Measurements from ENCODE around the gene ME2.

Gene ME2

GRCh38 chr18:50973367-50974126 is 94.6 kb downstream of the ME2 start:
- DNase-seq (ENCODE audit: low spot score): no peak
- no peak overlapping the region for H3K27ac ChIP-seq
- TF ChIP-seq CTCF (IDR thresholded peaks at IDR 0.05): no peak
- H3K4me3 ChIP-seq: no peak overlapping the region

- no peak for DNase-seq (ENCODE audit: low spot score)
- no peak overlapping the region for H3K27ac ChIP-seq
- H3K4me3 ChIP-seq: no peak overlapping the region
- no peak for TF ChIP-seq CTCF (IDR thresholded peaks at IDR 0.05)
These were observed 98.3 kb downstream of the ME2 start for GRCh38 chr18:50977037-50977760.

DNA sequence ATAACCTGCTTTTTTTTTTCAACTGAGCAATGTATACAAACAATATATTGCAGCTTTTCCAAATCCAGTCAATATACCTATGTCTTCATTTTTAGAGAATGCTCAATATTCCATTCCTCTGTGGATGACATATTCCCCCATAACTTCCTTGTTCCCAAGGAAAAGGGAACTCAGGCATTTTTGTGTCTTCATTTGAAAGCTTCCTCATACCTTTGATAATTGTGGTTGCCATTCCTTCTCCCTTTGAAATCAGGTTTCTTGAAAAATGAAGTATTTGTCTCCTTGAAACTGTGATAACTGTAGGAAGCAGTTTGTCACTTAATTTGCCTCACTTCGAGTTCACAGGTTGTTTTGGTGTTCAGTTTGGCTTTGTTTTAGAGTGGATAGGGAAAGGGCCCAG is 102.5 kb downstream of the ME2 start:
- H3K27ac ChIP-seq: no peak overlapping the region

DNA sequence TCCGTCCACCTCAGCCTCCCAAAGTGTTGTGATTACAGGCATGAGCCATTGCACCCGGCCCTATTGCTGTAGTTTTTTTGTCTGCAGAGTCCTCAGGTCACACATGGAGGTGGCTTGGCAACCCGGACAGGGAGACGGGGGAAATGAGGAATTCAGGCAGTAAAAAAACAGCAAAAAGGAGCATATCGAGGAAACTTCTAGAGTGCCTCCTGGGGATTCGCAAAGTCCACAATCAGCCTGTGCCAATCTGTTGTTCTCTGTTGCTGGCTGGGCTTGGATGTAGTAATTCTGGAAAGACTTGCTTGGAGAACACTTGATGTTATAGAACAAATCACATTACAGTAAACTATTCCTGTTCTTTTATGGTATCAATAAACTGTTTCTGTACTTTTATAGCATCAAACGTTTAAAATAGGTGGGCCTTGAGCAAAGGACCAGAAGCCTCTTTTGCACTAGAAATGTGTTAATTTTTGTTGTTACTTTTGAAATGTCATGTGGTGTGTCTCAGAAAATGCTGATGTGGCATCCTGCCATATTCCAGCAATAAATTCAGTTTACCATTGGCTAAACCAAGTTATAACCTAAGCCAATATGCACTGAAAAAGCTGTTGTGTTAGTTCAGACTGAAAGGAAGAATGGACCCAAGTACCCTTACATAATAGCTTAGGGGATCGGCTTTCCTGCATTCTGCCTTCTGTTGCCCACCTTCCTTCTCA is 103.3 kb downstream of the ME2 start:
- no peak for DNase-seq (ENCODE audit: low spot score)
- TF ChIP-seq CTCF (IDR thresholded peaks at IDR 0.05): no peak
- H3K27ac ChIP-seq: no peak overlapping the region

More for the DNA sequence above, 102.5 kb downstream of the ME2 start:
- DNase-seq (ENCODE audit: low spot score): no peak
- H3K4me3 ChIP-seq: no peak overlapping the region
- TF ChIP-seq CTCF (IDR thresholded peaks at IDR 0.05): no peak

DNA sequence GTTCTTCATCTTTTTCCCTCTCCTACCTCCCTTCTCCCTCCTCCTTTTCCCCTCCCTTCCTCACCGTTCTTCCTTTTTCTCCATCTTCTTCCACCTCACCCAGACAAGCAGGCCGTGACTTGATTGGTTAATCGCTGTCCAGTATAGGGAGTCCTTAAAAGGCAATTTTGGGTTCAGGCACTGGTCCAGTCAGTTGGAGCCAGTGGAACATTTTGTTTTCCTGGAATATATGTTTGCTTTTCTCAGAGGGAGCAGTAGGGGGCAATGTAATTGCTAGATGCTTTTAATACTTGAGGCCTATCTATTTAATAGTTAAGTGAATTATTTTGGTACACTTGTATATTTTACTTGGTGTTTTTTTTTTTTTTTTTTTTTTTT is 103.9 kb downstream of the ME2 start:
- no peak for DNase-seq (ENCODE audit: low spot score)
- no peak overlapping the region for H3K4me3 ChIP-seq
- no peak for TF ChIP-seq CTCF (IDR thresholded peaks at IDR 0.05)
- no peak overlapping the region for H3K27ac ChIP-seq

More for the DNA sequence above, 103.3 kb downstream of the ME2 start:
- no peak overlapping the region for H3K4me3 ChIP-seq

DNA sequence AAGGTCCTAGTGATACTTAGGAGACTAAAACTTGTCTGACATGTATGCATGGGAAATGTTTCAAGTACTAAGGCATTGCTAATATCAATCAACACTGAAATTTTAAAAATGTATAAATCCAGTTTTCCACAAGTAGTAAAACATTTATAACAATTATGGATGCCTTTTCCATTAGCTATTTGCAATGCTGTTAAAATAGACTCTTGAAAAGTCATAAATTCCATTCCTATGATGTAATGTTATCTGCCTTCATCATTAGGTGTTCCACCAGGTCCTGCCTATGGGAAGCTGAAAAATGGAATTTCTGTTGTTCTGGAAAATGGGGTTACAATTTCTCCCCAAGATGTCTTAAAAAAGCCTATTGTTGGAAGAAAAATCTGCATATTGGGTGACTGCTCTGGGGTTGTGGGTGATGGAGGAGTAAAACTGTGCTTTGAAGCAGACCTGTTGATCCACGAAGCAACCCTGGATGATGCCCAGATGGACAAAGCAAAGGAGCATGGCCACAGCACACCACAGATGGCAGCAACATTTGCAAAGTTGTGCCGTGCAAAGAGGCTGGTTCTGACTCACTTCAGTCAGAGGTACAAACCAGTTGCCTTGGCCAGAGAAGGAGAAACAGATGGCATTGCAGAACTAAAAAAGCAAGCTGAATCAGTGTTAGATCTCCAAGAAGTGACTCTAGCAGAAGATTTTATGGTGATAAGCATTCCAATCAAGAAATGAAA is 107.6 kb downstream of the ME2 start:
- no peak overlapping the region for H3K4me3 ChIP-seq
- peak overlapping the region in 1 of 2 donors; percentile 31 for H3K27ac ChIP-seq
- DNase-seq (ENCODE audit: low spot score): no peak

More for the DNA sequence above, 107.6 kb downstream of the ME2 start:
- TF ChIP-seq CTCF (IDR thresholded peaks at IDR 0.05): no peak
